Transverse colon (tissue), 4 donors: Measurements from ENCODE around the gene CCDC107.

Source experiments
- CTCF ChIP-seq, 5 experiments: fragments of 200-600 bp in 3 of 5; fragments of 450-650 bp in 2 of 5; sonication (generic) in 3 of 5; IDR thresholded peaks; 1 replicate in 2 of 5; 2 replicates in 3 of 5; pipeline ENCODE4 v1.5.1; 2016 to 2017; ENCODE audit warnings: antibody characterized with exemption in 5 of 5, inconsistent platforms in 3 of 5, mild to moderate bottlenecking in 2 of 5, moderate library complexity in 1 of 5
- EP300 ChIP-seq: sonication (generic); formaldehyde crosslinking; IDR thresholded peaks from one replicate; pipeline ENCODE4 v1.6.1; 2017; ENCODE audit warnings: antibody characterized with exemption, low read depth
- POLR2A ChIP-seq: fragments of 450-650 bp; IDR thresholded peaks from one replicate; pipeline ENCODE4 v1.6.1; 2016; ENCODE audit warnings: antibody characterized with exemption, mild to moderate bottlenecking, moderate library complexity
- POLR2AphosphoS5 ChIP-seq, 3 donors: sonication (generic); formaldehyde crosslinking; IDR thresholded peaks; one replicate each; pipeline ENCODE4 v1.6.1; 2016; ENCODE audit warnings: antibody characterized with exemption in 3 of 3

- TF ChIP-seq CTCF (IDR thresholded peaks at IDR 0.05): no peak
- TF ChIP-seq POLR2A: no peak
- TF ChIP-seq POLR2AphosphoS5 (IDR thresholded peaks at IDR 0.05): no peak
- TF ChIP-seq EP300: no peak
Measured at GRCh38 chr9:35666045-35666444, 8.0 kb downstream of the CCDC107 start.
